Measurements from ENCODE around the gene MPG. TPM values are rescaled to one million over a fixed set of nuclear protein-coding genes. Genes with fewer than 3 reads are reported as not detected.

Gene MPG
- total and polyA plus RNA-seq, 2 donors from 2014 or later, result 40.8 to 54.3 TPM

DNA sequence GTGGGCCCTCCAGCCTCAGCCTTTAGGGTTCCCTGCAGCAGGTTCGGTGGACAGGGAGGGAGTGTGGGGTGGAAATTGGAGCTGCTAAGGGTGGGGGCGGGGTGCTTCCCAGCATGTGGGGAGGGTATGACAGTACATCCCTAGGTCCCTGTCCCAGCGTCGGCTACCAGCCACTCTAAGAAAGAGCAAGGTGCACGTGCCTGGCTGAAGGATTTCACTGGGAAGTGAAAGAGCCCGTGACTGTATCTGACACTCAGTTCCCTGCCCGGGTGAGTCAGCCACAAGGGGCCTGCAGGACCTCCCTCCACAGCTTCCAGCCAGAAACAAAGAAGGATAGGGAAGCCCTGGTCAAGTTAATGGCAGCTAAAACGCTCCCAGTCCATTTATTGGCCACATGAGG lies 20.3 kb upstream of the MPG start:
- no peaks in the 10 kb centered on the region for H3K27me3 ChIP-seq (ENCODE audit: control insufficient read depth, insufficient read depth, low read length)
- peaks cover 0 to 3% (median 2%) of the 10 kb centered on the region in 3 donors for H3K4me1 ChIP-seq (ENCODE audit: control insufficient read depth in 2 of 3, insufficient read depth in 2 of 3, low read depth in 1 of 3, low read length in 3 of 3)
- FAIRE-seq (no peak), DNase-seq (peak in 1 of 5 donors; percentile 26)
- H3K9me3 ChIP-seq (ENCODE audit: control insufficient read depth in 2 of 3, insufficient read depth in 1 of 3, low read length in 3 of 3), result no peaks in the 10 kb centered on the region
- H3K36me3 ChIP-seq (ENCODE audit: control insufficient read depth in 2 of 3, insufficient read depth in 3 of 3, low read length in 3 of 3), result peaks cover 0 to 15% (median 13%) of the 10 kb centered on the region in 3 donors
- intact Hi-C loops (cut with DNase I), result no loop called here
- no peak for TF ChIP-seq CTCF (IDR thresholded peaks at IDR 0.05; ENCODE audit: borderline replicate concordance, extremely low read depth, insufficient read depth)
- H3K4me3 ChIP-seq (ENCODE audit: low read length in 3 of 3), result no peak overlapping the region
- H3K27ac ChIP-seq (ENCODE audit: low read depth in 2 of 2, low read length in 2 of 2), result no peak overlapping the region
- no peak overlapping the region for H3K9ac ChIP-seq (ENCODE audit: low read length in 3 of 3)

DNA sequence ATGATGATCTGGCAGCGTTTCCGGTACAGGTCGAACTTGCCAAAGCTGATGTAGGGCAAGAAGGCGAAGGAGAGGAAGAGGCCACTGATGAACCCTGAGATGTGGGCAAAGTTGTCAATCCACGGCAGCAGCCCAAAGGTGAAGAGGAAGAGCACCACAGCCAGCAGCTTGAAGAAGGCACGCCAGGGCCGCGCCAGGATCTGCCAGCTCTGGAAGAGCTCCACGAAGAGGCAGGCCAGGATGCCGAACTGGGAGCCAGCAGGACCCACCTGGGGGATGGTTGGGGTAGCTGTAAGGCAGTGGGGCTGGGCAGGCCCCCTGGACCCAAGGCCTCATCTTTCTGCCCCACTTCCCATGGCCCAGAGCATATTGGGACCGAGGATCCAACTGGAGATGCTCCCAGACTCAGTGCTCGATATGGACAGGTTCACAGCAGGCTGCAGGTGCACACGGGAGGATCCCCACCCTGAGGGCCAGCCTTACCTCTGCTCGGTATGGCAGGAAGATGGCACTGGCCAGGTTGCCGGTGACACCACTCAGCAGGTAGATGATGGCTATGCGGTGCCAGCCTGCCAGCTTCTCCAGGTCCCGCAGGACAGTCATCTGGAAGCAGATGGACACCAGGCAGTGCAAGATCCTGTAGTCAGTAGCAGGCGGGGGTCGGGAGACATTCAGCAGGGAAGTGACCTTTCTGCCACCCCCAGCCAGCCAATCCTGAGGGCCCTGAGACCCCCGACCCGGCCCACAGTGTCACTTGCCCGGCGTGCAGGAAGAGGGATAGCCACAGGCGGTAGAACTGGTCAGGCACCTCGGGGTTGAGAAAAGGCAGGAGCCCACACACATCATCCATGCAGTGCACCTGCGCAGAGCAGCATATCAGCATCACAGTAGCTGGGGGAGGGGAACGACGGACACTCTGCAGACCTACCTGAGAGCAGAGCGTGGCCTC lies 19.3 kb upstream of the MPG start:
- intact Hi-C loops (cut with DNase I), result no loop called here
- Histone ChIP-seq H3K4me3 (ENCODE audit: low read length in 3 of 3) (no peak overlapping the region), H3K9me3 (ENCODE audit: control insufficient read depth in 2 of 3, insufficient read depth in 1 of 3, low read length in 3 of 3) (no peaks in the 10 kb centered on the region), H3K27me3 (ENCODE audit: control insufficient read depth, insufficient read depth, low read length) (no peaks in the 10 kb centered on the region), H3K9ac (ENCODE audit: low read length in 3 of 3) (no peak overlapping the region), H3K36me3 (ENCODE audit: control insufficient read depth in 2 of 3, insufficient read depth in 3 of 3, low read length in 3 of 3) (peaks cover 0 to 15% (median 13%) of the 10 kb centered on the region in 3 donors), H3K4me1 (ENCODE audit: control insufficient read depth in 2 of 3, insufficient read depth in 2 of 3, low read depth in 1 of 3, low read length in 3 of 3) (peaks cover 0 to 2% (median 0%) of the 10 kb centered on the region in 3 donors), H3K27ac (ENCODE audit: low read depth in 2 of 2, low read length in 2 of 2) (no peak overlapping the region)
- TF ChIP-seq CTCF (IDR thresholded peaks at IDR 0.05; ENCODE audit: borderline replicate concordance, extremely low read depth, insufficient read depth), result no peak
- DNase-seq (peak in 1 of 5 donors; percentile 32), FAIRE-seq (no peak)

GRCh38 chr16:59440-60059 lies 18.5 kb upstream of the MPG start:
- Histone ChIP-seq H3K9ac (ENCODE audit: low read length in 3 of 3) (no peak overlapping the region), H3K27me3 (ENCODE audit: control insufficient read depth, insufficient read depth, low read length) (no peaks in the 10 kb centered on the region), H3K4me1 (ENCODE audit: control insufficient read depth in 2 of 3, insufficient read depth in 2 of 3, low read depth in 1 of 3, low read length in 3 of 3) (no peaks in the 10 kb centered on the region), H3K4me3 (ENCODE audit: low read length in 3 of 3) (no peak overlapping the region), H3K9me3 (ENCODE audit: control insufficient read depth in 2 of 3, insufficient read depth in 1 of 3, low read length in 3 of 3) (no peaks in the 10 kb centered on the region), H3K27ac (ENCODE audit: low read depth in 2 of 2, low read length in 2 of 2) (no peak overlapping the region), H3K36me3 (ENCODE audit: control insufficient read depth in 2 of 3, insufficient read depth in 3 of 3, low read length in 3 of 3) (peaks cover 0 to 15% (median 13%) of the 10 kb centered on the region in 3 donors)
- intact Hi-C loops (cut with DNase I), result no loop called here
- no peak for FAIRE-seq
- peak in 1 of 5 donors; percentile 34 for DNase-seq
- TF ChIP-seq CTCF (IDR thresholded peaks at IDR 0.05; ENCODE audit: borderline replicate concordance, extremely low read depth, insufficient read depth), result no peak
